Fibroblast of mammary gland (primary cell): Measurements from ENCODE around the gene CDIP1.

Experiments
- DNase-seq: peaks from one replicate; pipeline ENCODE4 v3.0.0-alpha.2; 2010; ENCODE audit warnings: low read depth
- H3K4me3 ChIP-seq: 2 replicates; pipeline ENCODE4 v1.5.1; 2011; ENCODE audit warnings: low read depth, mild to moderate bottlenecking, low read length, moderate library complexity; ENCODE audit not compliant: control insufficient read depth
- CTCF ChIP-seq: conservative IDR thresholded peaks from 2 replicates; pipeline ENCODE4 v1.5.1; 2011; ENCODE audit warnings: low read depth, low read length, inconsistent platforms; ENCODE audit not compliant: control insufficient read depth, insufficient read depth

Gene CDIP1

GRCh38 chr16:4460936-4461249, 77.7 kb downstream of the CDIP1 start:
- no peak for TF ChIP-seq CTCF
- no peak overlapping the region for H3K4me3 ChIP-seq

More at GRCh38 chr16:4460936-4461249, 77.7 kb downstream of the CDIP1 start:
- DNase-seq, result no peak
